Osteocyte (in vitro differentiated cells): ENCODE results near the gene PSKH1. TPM values are rescaled to one million over a fixed set of nuclear protein-coding genes. Genes with fewer than 3 reads are reported as not detected.

Source experiments
- DNase-seq: peaks from one replicate; pipeline ENCODE4 v3.0.0; 2021; ENCODE audit warnings: mixed read lengths; ENCODE audit not compliant: unreplicated experiment; ENCODE audit errors: extremely low spot score
- H3K27ac Mint-ChIP-seq: one replicate; pipeline ENCODE4 v1.8.0; 2021; ENCODE audit warnings: mild to moderate bottlenecking, mixed read lengths; ENCODE audit not compliant: unreplicated experiment
- H3K27me3 Mint-ChIP-seq: one replicate; pipeline ENCODE4 v1.8.0; 2021; ENCODE audit warnings: mixed read lengths; ENCODE audit not compliant: unreplicated experiment
- H3K36me3 Mint-ChIP-seq: one replicate; pipeline ENCODE4 v1.8.0; 2021; ENCODE audit warnings: mixed read lengths; ENCODE audit not compliant: unreplicated experiment
- H3K4me1 Mint-ChIP-seq: one replicate; pipeline ENCODE4 v1.8.0; 2021; ENCODE audit warnings: mixed read lengths; ENCODE audit not compliant: unreplicated experiment
- H3K4me3 Mint-ChIP-seq: one replicate; pipeline ENCODE4 v1.8.0; 2021; ENCODE audit warnings: mild to moderate bottlenecking, moderate library complexity, mixed read lengths; ENCODE audit not compliant: unreplicated experiment
- H3K9me3 Mint-ChIP-seq: one replicate; pipeline ENCODE4 v1.8.0; 2021; ENCODE audit warnings: mixed read lengths; ENCODE audit not compliant: unreplicated experiment
- total RNA-seq: library from RNA; stranded (reverse); gene quantifications from 2 replicates; pipeline ENCODE4 v1.2.1, GENCODE V29; 2021
- TF ChIP-seq, protein P1 (sequence below): fragments of 200-600 bp; sonication (generic); IDR thresholded peaks from 2 replicates; pipeline ENCODE4 v1.5.0; 2021; ENCODE audit warnings: antibody characterized with exemption, mild to moderate bottlenecking, moderate library complexity

The PSKH1 gene
- total RNA-seq, 1 donor from 2014 or later, result 45.5 TPM

DNA sequence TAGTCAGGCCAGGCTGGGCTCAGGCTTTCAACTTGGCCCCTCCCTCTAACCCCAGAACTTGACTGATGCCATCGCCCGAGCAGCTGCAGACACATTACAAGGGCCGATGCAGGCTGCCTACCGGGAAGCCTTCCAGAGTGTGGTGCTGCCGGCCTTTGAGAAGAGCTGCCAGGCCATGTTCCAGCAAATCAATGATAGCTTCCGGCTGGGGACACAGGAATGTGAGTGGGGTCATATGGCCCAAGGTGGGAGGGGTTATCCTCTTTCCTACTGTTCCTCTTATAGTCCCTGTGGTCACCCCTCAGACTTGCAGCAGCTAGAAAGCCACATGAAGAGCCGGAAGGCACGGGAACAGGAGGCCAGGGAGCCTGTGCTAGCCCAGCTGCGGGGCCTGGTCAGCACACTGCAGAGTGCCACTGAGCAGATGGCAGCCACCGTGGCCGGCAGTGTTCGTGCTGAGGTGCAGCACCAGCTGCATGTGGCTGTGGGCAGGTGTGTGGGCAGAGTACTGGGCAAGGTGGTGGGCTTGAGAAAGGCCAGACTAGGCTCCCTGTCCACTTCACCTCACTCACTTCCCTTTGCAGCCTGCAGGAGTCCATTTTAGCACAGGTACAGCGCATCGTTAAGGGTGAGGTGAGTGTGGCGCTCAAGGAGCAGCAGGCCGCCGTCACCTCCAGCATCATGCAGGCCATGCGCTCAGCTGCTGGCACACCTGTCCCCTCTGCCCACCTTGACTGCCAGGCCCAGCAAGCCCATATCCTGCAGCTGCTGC is 10.5 kb upstream of the PSKH1 start:
- peaks cover 9% of the 10 kb centered on the region for H3K4me1 Mint-ChIP-seq
- H3K9me3 Mint-ChIP-seq, result no peaks in the 10 kb centered on the region
- TF ChIP-seq, protein P1, sequence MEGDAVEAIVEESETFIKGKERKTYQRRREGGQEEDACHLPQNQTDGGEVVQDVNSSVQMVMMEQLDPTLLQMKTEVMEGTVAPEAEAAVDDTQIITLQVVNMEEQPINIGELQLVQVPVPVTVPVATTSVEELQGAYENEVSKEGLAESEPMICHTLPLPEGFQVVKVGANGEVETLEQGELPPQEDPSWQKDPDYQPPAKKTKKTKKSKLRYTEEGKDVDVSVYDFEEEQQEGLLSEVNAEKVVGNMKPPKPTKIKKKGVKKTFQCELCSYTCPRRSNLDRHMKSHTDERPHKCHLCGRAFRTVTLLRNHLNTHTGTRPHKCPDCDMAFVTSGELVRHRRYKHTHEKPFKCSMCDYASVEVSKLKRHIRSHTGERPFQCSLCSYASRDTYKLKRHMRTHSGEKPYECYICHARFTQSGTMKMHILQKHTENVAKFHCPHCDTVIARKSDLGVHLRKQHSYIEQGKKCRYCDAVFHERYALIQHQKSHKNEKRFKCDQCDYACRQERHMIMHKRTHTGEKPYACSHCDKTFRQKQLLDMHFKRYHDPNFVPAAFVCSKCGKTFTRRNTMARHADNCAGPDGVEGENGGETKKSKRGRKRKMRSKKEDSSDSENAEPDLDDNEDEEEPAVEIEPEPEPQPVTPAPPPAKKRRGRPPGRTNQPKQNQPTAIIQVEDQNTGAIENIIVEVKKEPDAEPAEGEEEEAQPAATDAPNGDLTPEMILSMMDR, result no peak
- H3K27me3 Mint-ChIP-seq, result no peaks in the 10 kb centered on the region
- no peak overlapping the region for H3K4me3 Mint-ChIP-seq
- DNase-seq, result no peak
- peaks cover 34% of the 10 kb centered on the region for H3K36me3 Mint-ChIP-seq
- no peak overlapping the region for H3K27ac Mint-ChIP-seq

DNA sequence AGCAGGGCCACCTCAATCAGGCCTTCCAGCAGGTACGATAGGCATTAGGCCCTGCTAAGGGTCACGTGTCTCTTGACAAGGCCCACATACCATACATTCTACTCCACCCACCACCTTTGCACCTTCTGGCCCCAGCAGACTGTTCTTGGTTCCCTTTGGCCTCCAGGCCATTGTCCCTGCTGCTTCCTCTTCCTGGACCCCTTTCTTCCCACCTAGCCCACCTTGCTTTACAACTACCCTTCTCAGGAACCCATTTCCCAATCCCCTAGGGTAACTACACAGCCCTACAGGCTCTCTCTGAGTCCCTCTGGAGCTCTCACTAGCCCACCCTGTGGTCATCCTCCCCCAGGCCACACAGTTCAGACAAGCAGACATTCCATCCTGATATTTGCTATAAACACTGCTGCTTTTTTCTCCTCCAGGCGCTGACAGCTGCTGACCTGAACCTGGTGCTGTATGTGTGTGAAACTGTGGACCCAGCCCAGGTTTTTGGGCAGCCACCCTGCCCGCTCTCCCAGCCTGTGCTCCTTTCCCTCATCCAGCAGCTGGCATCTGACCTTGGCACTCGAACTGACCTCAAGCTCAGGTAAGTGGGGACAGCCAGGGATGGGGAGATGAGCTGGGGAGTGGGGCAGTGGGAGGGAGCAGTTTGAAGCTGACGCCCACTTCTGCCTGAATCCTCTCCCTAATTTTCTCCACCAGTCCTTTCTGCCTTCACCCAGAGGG is 9.7 kb upstream of the PSKH1 start:
- H3K4me3 Mint-ChIP-seq, result no peak overlapping the region
- peaks cover 29% of the 10 kb centered on the region for H3K36me3 Mint-ChIP-seq
- H3K9me3 Mint-ChIP-seq, result no peaks in the 10 kb centered on the region
- DNase-seq, result no peak
- H3K4me1 Mint-ChIP-seq, result peaks cover 9% of the 10 kb centered on the region
- no peaks in the 10 kb centered on the region for H3K27me3 Mint-ChIP-seq
- H3K27ac Mint-ChIP-seq, result peak overlapping the region; percentile 13
- TF ChIP-seq, protein P1, result no peak

DNA sequence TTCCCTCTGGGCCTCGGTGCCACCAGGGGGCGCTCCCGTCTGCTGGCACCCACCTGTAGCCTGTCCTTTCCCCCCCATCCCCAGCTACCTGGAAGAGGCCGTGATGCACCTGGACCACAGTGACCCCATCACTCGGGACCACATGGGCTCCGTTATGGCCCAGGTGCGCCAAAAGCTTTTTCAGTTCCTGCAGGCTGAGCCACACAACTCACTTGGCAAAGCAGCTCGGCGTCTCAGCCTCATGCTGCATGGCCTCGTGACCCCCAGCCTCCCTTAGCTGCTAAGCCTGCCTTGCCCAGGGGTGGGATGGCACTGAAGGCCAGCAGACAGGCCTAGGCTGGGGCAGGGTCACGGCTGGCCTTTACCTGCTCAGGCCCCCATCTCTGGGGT is 9.2 kb upstream of the PSKH1 start:
- TF ChIP-seq, protein P1, result peak; percentile 83
- peak overlapping the region; percentile 13 for H3K27ac Mint-ChIP-seq
- DNase-seq, result no peak
- peaks cover 26% of the 10 kb centered on the region for H3K36me3 Mint-ChIP-seq
- H3K4me3 Mint-ChIP-seq, result no peak overlapping the region
- H3K27me3 Mint-ChIP-seq, result no peaks in the 10 kb centered on the region
- H3K4me1 Mint-ChIP-seq, result peaks cover 9% of the 10 kb centered on the region
- H3K9me3 Mint-ChIP-seq, result no peaks in the 10 kb centered on the region

DNA sequence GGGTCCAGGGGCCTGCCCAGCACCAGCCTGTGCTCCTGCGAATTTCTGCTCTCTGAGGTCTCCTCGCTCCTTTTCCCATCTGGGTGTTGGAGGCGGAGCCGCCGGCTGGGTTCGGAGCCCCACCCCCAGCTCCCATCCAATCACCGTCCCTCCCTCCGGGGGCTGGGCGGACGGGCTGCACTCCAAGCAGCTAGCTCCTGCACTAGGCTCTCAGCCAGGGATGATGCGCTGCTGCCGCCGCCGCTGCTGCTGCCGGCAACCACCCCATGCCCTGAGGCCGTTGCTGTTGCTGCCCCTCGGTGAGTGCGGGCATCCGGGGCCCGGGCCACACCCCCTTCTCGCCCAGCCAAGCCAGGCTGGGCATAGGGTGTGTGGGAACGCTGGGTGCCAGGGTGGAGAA is 8.4 kb upstream of the PSKH1 start, which contains the start of gene NRN1L:
TSS of gene NRN1L (plus strand) at position 202 of the 400 bp plus-strand sequence. CDS start at position 221, 19 bp downstream.
- H3K4me1 Mint-ChIP-seq, result peaks cover 9% of the 10 kb centered on the region
- H3K4me3 Mint-ChIP-seq, result no peak within 1 kb of the TSS
- peak; percentile 91 for DNase-seq
- TF ChIP-seq, protein P1, result no peak
- peak within 1 kb of the TSS; percentile 62 for H3K27ac Mint-ChIP-seq
- H3K27me3 Mint-ChIP-seq, result no peaks in the 10 kb centered on the region
- H3K9me3 Mint-ChIP-seq, result no peaks in the 10 kb centered on the region
- peaks cover 19% of the 10 kb centered on the region for H3K36me3 Mint-ChIP-seq

DNA sequence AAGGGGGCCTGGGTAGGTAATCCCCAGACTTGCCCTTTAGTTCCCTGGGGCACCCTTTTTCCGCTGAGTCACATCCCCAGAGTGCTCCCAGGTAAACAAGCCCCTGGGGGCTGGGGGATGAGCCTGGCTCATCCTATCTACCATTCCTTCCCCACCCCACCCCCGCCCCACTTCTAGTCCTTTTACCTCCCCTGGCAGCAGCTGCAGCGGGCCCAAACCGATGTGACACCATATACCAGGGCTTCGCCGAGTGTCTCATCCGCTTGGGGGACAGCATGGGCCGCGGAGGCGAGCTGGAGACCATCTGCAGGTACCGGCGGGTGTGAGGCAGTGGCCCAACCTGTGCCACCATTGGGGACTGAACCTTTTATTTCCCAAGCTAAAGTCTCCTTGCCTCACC is 7.5 kb upstream of the PSKH1 start:
- Mint-ChIP-seq H3K9me3 (no peaks in the 10 kb centered on the region), H3K27ac (no peak overlapping the region), H3K4me3 (no peak overlapping the region), H3K4me1 (peaks cover 9% of the 10 kb centered on the region), H3K27me3 (no peaks in the 10 kb centered on the region), H3K36me3 (peaks cover 14% of the 10 kb centered on the region)
- TF ChIP-seq, protein P1, result no peak
- no peak for DNase-seq
